GM23338 (cell line): ENCODE data around the gene AKT1S1. TPM values are rescaled to one million over a fixed set of nuclear protein-coding genes. Genes with fewer than 3 reads are reported as not detected.

Source experiments
- ATAC-seq: fragments of 200-7000 bp; cut with Tn5 transposase; 3 replicates; pipeline ENCODE4 v1.9.1; 2020
- DNase-seq: peaks from one replicate; pipeline ENCODE4 v3.0.0-alpha.2; 2015; ENCODE audit warnings: low spot score
- H2AFZ ChIP-seq: fragments of 200-600 bp; sonication (generic); 2 replicates; pipeline ENCODE4 v1.8.0; 2016; ENCODE audit warnings: antibody characterized with exemption, mild to moderate bottlenecking, moderate library complexity
- H3F3A ChIP-seq: fragments of 200-600 bp; sonication (generic); replicated peaks from 2 replicates; pipeline ENCODE4 v1.8.0; 2017; ENCODE audit warnings: antibody characterized with exemption, mixed run types, low read depth
- H3K27ac ChIP-seq: fragments of 200-600 bp; sonication (generic); 2 replicates; pipeline ENCODE4 v1.6.1; 2016; ENCODE audit warnings: low read depth
- H3K27me3 ChIP-seq: fragments of 200-600 bp; sonication (generic); 2 replicates; pipeline ENCODE4 v1.8.0; 2016; ENCODE audit warnings: mild to moderate bottlenecking, mixed run types, moderate library complexity; ENCODE audit not compliant: insufficient read depth
- H3K36me3 ChIP-seq: fragments of 200-600 bp; sonication (generic); 2 replicates; pipeline ENCODE4 v1.8.0; 2016; ENCODE audit warnings: mild to moderate bottlenecking; ENCODE audit not compliant: insufficient read depth
- H3K4me1 ChIP-seq: fragments of 200-600 bp; sonication (generic); 2 replicates; pipeline ENCODE4 v1.8.0; 2016; ENCODE audit warnings: mild to moderate bottlenecking, moderate library complexity; ENCODE audit not compliant: insufficient read depth
- H3K4me2 ChIP-seq: fragments of 200-600 bp; sonication (generic); 2 replicates; pipeline ENCODE4 v1.7.1; 2017; ENCODE audit warnings: mixed run types
- H3K4me3 ChIP-seq: fragments of 200-600 bp; sonication (generic); 2 replicates; pipeline ENCODE4 v1.6.1; 2016; ENCODE audit warnings: mixed run types
- H3K79me2 ChIP-seq: fragments of 200-600 bp; sonication (generic); replicated peaks from 2 replicates; pipeline ENCODE4 v1.8.0; 2017; ENCODE audit warnings: mild to moderate bottlenecking; ENCODE audit not compliant: insufficient read depth
- H3K9me2 ChIP-seq: fragments of 200-600 bp; sonication (generic); 2 replicates; pipeline ENCODE4 v1.8.0; 2017; ENCODE audit not compliant: insufficient read depth
- H4K20me1 ChIP-seq: fragments of 200-600 bp; sonication (generic); replicated peaks from 2 replicates; pipeline ENCODE4 v1.8.0; 2017; ENCODE audit warnings: mild to moderate bottlenecking; ENCODE audit not compliant: insufficient read depth
- H3K27ac Mint-ChIP-seq: 2 replicates; pipeline ENCODE4 v1.8.0; 2020; ENCODE audit warnings: inconsistent platforms, mild to moderate bottlenecking, moderate library complexity, mixed read lengths
- H3K27me3 Mint-ChIP-seq: 3 replicates; pipeline ENCODE4 v1.8.0; 2022; ENCODE audit warnings: low read depth, mild to moderate bottlenecking, moderate library complexity, mixed read lengths, inconsistent platforms; ENCODE audit not compliant: insufficient read depth, poor library complexity
- H3K36me3 Mint-ChIP-seq: 3 replicates; pipeline ENCODE4 v1.8.0; 2021; ENCODE audit warnings: low read depth, mild to moderate bottlenecking, inconsistent platforms, moderate library complexity, mixed read lengths
- H3K4me1 Mint-ChIP-seq: 3 replicates; pipeline ENCODE4 v1.8.0; 2020; ENCODE audit warnings: mild to moderate bottlenecking, inconsistent platforms, mixed read lengths
- H3K4me3 Mint-ChIP-seq: 3 replicates; pipeline ENCODE4 v1.8.0; 2021; ENCODE audit warnings: moderate library complexity, mild to moderate bottlenecking, inconsistent platforms, mixed read lengths
- H3K9me3 Mint-ChIP-seq: 3 replicates; pipeline ENCODE4 v1.8.0; 2020; ENCODE audit warnings: moderate library complexity, mild to moderate bottlenecking, inconsistent platforms, mixed read lengths
- CTCF ChIP-seq, 2 experiments: fragments of 200-600 bp in 1 of 2; sonication (generic) in 1 of 2; conservative IDR thresholded peaks; 2 replicates each; pipeline versions ENCODE4 v1.5.1 to v1.6.1; 2016 to 2017; ENCODE audit warnings: antibody characterized with exemption in 2 of 2, low read depth in 2 of 2, mild to moderate bottlenecking in 2 of 2, moderate library complexity in 1 of 2
- ETS1 ChIP-seq: IDR thresholded peaks from 2 replicates; pipeline ENCODE4 v1.6.1; 2016; ENCODE audit warnings: antibody characterized with exemption
- EZH2 ChIP-seq: fragments of 200-600 bp; sonication (generic); IDR thresholded peaks from one replicate; pipeline ENCODE4 v1.8.0; 2017; ENCODE audit warnings: antibody characterized with exemption, mild to moderate bottlenecking, low read depth; ENCODE audit not compliant: unreplicated experiment
- JUNB ChIP-seq: IDR thresholded peaks from one replicate; pipeline ENCODE4 v1.6.1; 2016; ENCODE audit warnings: antibody characterized with exemption; ENCODE audit not compliant: unreplicated experiment
- REST ChIP-seq: IDR thresholded peaks from one replicate; pipeline ENCODE4 v1.6.1; 2018; ENCODE audit warnings: antibody characterized with exemption; ENCODE audit not compliant: unreplicated experiment
- STAT1 ChIP-seq: IDR thresholded peaks from one replicate; pipeline ENCODE4 v1.6.1; 2016; ENCODE audit warnings: antibody characterized with exemption; ENCODE audit not compliant: unreplicated experiment
- ZNF331 ChIP-seq: fragments of 250-450 bp; sonication (Bioruptor Pico); IDR thresholded peaks from 2 replicates; pipeline ENCODE4 v1.5.0; 2020; ENCODE audit warnings: low read depth, mild to moderate bottlenecking, moderate library complexity
- ZNF462 ChIP-seq: fragments of 250-450 bp; sonication (Bioruptor Pico); IDR thresholded peaks from 2 replicates; pipeline ENCODE4 v1.5.0; 2020; ENCODE audit warnings: mild to moderate bottlenecking, moderate library complexity
- polyA plus RNA-seq: library from polyadenylated mRNA; unstranded; fragments of >200 nt; fragmentation: Nextera tagmentation; extraction: Ambion mirVana; gene quantifications from 2 replicates; pipeline ENCODE4 v1.2.1, GENCODE V29; 2016
- total RNA-seq: library from RNA; depleted of rRNA; stranded (reverse); fragments of >200 nt; shearing (Covaris generic); gene quantifications from 2 replicates; pipeline ENCODE4 v1.2.3, GENCODE V29; 2014

AKT1S1 gene
- total and polyA plus RNA-seq, 2 experiments from 2014 or later, result 21.5 to 28.6 TPM

- Histone ChIP-seq H3K79me2 (peaks cover 38% of the 10 kb centered on the region), H3K27me3 (no peaks in the 10 kb centered on the region), H4K20me1 (peaks cover under 1% of the 10 kb centered on the region), H3K4me2 (peak overlapping the region; percentile 95), H3K9me2 (no peaks in the 10 kb centered on the region), H2AFZ (no peak overlapping the region), H3K4me1 (peaks cover 21% of the 10 kb centered on the region; the same call in 1 of the 2 replicates), H3K36me3 (0 out of 2 replicates have a peak, but pooled peaks cover 12% of the 10 kb centered on the region), H3K4me3 (peak overlapping the region; percentile 63), H3F3A (peaks cover 21% of the 10 kb centered on the region; the same call in 1 of the 2 replicates), H3K27ac (no peak overlapping the region)
- ATAC-seq (no peak), DNase-seq (no peak)
- no peak for TF ChIP-seq ETS1
- no peak for TF ChIP-seq JUNB
- TF ChIP-seq ZNF462, result no peak
- TF ChIP-seq STAT1, result no peak
- no peak for TF ChIP-seq CTCF (conservative IDR thresholded peaks at IDR 0.05; ENCODE audit: low read depth in 2 of 2)
- no peak for TF ChIP-seq EZH2
- no peak for TF ChIP-seq ZNF331 (CRISPR knock-in tag)
- TF ChIP-seq REST, result no peak
- Mint-ChIP-seq H3K9me3 (no peaks in the 10 kb centered on the region; the same call in 2 of the 3 replicates), H3K4me1 (peaks cover 29% of the 10 kb centered on the region), H3K4me3 (no peak overlapping the region), H3K36me3 (peaks cover 33% of the 10 kb centered on the region), H3K27me3 (peaks cover 18% of the 10 kb centered on the region), H3K27ac (peak overlapping the region; percentile 65; the same call in 1 of the 2 replicates)
These were observed 2.0 kb downstream of the AKT1S1 start for GRCh38 chr19:49875177-49875576.
